MCF 10A (cell line): ENCODE data around the gene TXN2. TPM values are rescaled to one million over a fixed set of nuclear protein-coding genes. Genes with fewer than 3 reads are reported as not detected.
A peak's percentile ranks its signal among the peaks of the same experiment; 100 is the strongest.

Experiments used
- BruUV-seq: library from RNA; stranded (reverse); fragments of 400-500 nt; replicated peaks from 2 replicates; lab custom pipeline; 2021; lab: Mats Ljungman, UMichigan
- CTCF ChIA-PET: fragments of 300-600 bp; sonication (Branson Sonifier 250); formaldehyde crosslinking; extraction: SDS; loops from one replicate; lab custom pipeline; 2021; ENCODE audit warnings: antibody characterized with exemption, inconsistent platforms; lab: Yijun Ruan, JAX
- POLR2A ChIA-PET: fragments of 300-600, 350-650 bp; sonication (Branson Sonifier 250); formaldehyde crosslinking; extraction: SDS; loops from one replicate; lab custom pipeline; 2020; ENCODE audit warnings: antibody characterized with exemption, inconsistent platforms; lab: Yijun Ruan, JAX
- DNase-seq: peaks from one replicate; pipeline ENCODE4 v3.0.0-alpha.2; 2018; ENCODE audit not compliant: unreplicated experiment
- H3K27ac Mint-ChIP-seq: one replicate; pipeline ENCODE4 v1.8.0; 2022; ENCODE audit warnings: mild to moderate bottlenecking, low read depth, mixed read lengths; ENCODE audit not compliant: unreplicated experiment
- H3K27me3 Mint-ChIP-seq: one replicate; pipeline ENCODE4 v1.8.0; 2022; ENCODE audit warnings: mixed read lengths; ENCODE audit not compliant: insufficient read depth, unreplicated experiment
- H3K36me3 Mint-ChIP-seq: one replicate; pipeline ENCODE4 v1.8.0; 2022; ENCODE audit warnings: mild to moderate bottlenecking, moderate library complexity, mixed read lengths; ENCODE audit not compliant: insufficient read depth, unreplicated experiment
- H3K4me1 Mint-ChIP-seq: one replicate; pipeline ENCODE4 v1.8.0; 2022; ENCODE audit warnings: mixed read lengths; ENCODE audit not compliant: insufficient read depth, unreplicated experiment
- H3K4me3 Mint-ChIP-seq: one replicate; pipeline ENCODE4 v1.8.0; 2022; ENCODE audit warnings: mild to moderate bottlenecking, moderate library complexity, mixed read lengths; ENCODE audit not compliant: unreplicated experiment
- H3K9me3 Mint-ChIP-seq: one replicate; pipeline ENCODE4 v1.8.0; 2022; ENCODE audit warnings: mixed read lengths; ENCODE audit not compliant: unreplicated experiment
- intact Hi-C: fragments of 100-400 bp; cut with micrococcal nuclease; formaldehyde crosslinking; loops from 2 replicates; pipeline ENCODE4 v1.14.1; 2022
- total RNA-seq: library from RNA; stranded (reverse); gene quantifications from 2 replicates; pipeline ENCODE4 v1.2.3, GENCODE V29; 2022
- TF ChIP-seq, protein P1 (sequence below): fragments of 200-600 bp; IDR thresholded peaks from one replicate; pipeline ENCODE4 v1.8.0; 2022; ENCODE audit warnings: antibody characterized with exemption, mild to moderate bottlenecking; ENCODE audit not compliant: unreplicated experiment

TXN2 gene
- total RNA-seq, 1 experiment from 2014 or later, result 83.2 TPM

DNA sequence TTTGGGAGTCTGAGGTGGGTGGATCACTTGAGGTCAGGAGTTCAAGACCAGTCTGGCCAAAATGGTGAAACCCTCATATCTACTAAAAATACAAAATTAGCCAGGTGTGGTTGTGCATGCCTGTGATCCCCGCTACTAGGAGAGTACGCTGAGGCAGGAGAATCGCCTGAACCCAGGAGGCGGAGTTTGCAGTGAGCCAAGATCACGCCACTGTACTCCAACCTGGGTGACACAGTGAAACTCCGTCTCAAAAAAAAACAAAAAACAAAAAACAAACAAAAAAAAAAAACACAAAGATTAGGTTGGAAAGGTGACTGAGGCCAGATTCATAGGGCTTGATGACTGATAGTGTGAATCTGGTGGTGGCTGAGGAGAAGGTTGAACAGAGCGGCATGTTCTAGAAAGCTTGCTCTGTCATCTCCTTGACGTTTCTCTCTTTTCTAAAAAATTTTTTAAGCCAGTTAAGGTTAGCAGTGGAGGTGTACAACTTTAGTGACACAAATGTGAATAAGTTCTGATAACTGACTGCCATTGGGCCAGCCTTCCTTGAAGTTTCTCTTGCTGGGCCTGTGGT, 40.9 kb downstream of the TXN2 start:
- Mint-ChIP-seq H3K27me3 (no peaks in the 10 kb centered on the region), H3K9me3 (no peaks in the 10 kb centered on the region), H3K36me3 (no peaks in the 10 kb centered on the region), H3K4me3 (no peak overlapping the region), H3K27ac (no peak overlapping the region), H3K4me1 (peaks cover 22% of the 10 kb centered on the region)
- ChIA-PET CTCF (interaction anchor here (0.6 to 0.7 kb wide), 2 partner anchors 30 to 31 kb away, joined by 3 to 4 read pairs; no protein-coding TSS in a partner anchor), POLR2A (interaction anchor here (0.7 to 1.1 kb wide), 2 partner anchors 7 to 11 kb away, joined by 3 read pairs; no protein-coding TSS in a partner anchor)
- TF ChIP-seq, protein P1, sequence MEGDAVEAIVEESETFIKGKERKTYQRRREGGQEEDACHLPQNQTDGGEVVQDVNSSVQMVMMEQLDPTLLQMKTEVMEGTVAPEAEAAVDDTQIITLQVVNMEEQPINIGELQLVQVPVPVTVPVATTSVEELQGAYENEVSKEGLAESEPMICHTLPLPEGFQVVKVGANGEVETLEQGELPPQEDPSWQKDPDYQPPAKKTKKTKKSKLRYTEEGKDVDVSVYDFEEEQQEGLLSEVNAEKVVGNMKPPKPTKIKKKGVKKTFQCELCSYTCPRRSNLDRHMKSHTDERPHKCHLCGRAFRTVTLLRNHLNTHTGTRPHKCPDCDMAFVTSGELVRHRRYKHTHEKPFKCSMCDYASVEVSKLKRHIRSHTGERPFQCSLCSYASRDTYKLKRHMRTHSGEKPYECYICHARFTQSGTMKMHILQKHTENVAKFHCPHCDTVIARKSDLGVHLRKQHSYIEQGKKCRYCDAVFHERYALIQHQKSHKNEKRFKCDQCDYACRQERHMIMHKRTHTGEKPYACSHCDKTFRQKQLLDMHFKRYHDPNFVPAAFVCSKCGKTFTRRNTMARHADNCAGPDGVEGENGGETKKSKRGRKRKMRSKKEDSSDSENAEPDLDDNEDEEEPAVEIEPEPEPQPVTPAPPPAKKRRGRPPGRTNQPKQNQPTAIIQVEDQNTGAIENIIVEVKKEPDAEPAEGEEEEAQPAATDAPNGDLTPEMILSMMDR, result no peak
- BruUV-seq, result no TSS peak
- DNase-seq, result no peak
- intact Hi-C loops, result no loop called here

DNA sequence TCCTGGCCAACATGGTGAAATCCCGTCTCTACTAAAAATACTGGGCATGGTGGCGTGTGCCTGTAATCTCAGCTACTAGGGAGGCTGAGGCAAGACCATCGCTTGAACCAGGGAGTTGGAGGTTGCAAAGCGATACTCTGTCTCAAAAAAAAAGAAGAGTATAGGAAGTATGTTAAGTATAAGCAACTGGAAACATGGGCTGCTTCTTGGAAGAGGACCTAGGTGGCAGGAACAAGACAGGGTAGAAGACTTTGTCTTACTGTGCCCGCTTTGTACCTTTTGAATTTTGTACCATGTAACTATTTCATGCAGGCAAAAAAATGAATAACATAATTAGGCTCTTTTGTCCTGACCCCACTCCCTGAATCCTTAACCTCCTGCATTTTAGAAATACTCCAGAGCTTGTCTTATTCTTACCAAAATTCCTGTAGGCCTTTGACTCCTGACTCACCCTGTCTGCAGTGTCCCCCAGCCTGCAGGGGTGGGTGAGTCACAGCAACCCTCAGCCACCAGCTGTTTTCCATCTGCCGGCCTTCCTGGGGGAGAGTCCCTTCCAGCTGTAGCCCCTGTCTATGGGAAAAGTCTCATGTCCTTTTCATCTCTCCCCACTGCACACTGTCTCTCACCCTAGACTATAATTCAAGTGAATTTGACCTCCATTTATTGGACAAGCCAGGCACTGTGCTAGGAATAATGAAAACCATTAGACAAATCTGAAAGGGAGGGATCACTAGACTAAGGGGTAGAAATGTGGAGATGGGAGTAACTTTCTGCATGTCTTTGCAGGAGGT, 41.8 kb downstream of the TXN2 start:
- TF ChIP-seq, protein P1, result no peak

DNA sequence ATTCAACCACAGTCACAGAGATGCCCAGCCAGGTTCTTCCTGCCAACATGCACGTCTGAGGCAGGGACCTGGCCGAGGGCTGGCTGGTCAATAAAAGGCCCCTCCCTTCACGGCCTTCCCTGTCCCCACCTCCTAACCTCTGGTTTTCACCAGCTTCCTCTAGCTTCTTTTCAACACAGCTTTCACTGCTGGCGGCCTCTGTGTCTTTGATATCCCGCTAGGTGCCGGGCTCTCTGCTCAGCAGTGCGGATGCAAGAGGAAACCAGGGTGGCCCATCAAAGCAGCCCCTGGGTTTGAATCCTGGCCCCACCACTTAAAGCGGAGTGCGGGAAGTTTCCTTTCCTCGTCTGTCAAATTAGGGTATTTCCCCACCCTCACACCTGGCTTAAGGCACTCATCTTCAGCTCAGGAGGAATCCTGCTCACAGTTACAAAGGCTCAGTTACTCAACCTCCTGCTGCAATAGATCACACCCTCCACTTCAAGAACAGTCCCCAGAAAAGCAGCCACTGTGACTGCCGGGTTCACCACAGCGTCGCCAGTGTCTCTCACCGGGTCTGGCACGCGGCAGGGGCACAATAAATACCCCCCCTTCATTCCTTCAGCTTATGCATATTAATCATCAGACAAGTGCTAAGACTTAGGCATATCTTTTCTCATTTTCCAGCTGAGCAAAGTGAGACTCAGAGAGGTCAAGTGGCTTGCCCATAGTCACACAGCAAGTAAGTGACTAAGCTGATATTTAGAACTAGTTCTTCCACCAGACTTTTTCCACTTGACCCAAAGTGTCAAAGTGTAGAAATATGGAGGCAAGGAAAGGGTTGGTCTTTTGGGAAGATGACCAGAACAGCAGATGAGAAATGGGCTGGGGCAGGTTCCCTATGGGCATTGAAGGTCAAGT, 45.7 kb downstream of the TXN2 start:
- ChIA-PET CTCF (no interaction called here), POLR2A (interaction anchor here (0.9 to 1.3 kb wide), 2 partner anchors 9 to 28 kb away, joined by 3 to 4 read pairs; no protein-coding TSS in a partner anchor)
- BruUV-seq, result no TSS peak
- H3K4me1 Mint-ChIP-seq, result peaks cover 35% of the 10 kb centered on the region
- intact Hi-C loops, result no loop called here
- H3K4me3 Mint-ChIP-seq, result no peak overlapping the region
- no peaks in the 10 kb centered on the region for H3K9me3 Mint-ChIP-seq
- TF ChIP-seq, protein P1, result no peak
- H3K27ac Mint-ChIP-seq, result no peak overlapping the region
- H3K36me3 Mint-ChIP-seq, result peaks cover 7% of the 10 kb centered on the region
- H3K27me3 Mint-ChIP-seq, result no peaks in the 10 kb centered on the region
- DNase-seq, result no peak

More for the DNA sequence above, 41.8 kb downstream of the TXN2 start:
- intact Hi-C loops, result no loop called here
- Mint-ChIP-seq H3K36me3 (peaks cover 2% of the 10 kb centered on the region), H3K27me3 (no peaks in the 10 kb centered on the region), H3K27ac (peak overlapping the region; percentile 44), H3K4me1 (peaks cover 22% of the 10 kb centered on the region), H3K9me3 (no peaks in the 10 kb centered on the region), H3K4me3 (no peak overlapping the region)
- DNase-seq, result peak; percentile 78
- BruUV-seq, result no TSS peak
- ChIA-PET CTCF (interaction anchor here (0.5 kb wide), 1 partner anchor 89 kb away, joined by 4 read pairs; no protein-coding TSS in a partner anchor), POLR2A (interaction anchor here (0.6 to 1.1 kb wide), 5 partner anchors 8 to 89 kb away, joined by 3 read pairs; partner anchors contain the start of gene MYH9)
